Measurements from ENCODE around the gene FMNL2. TPM values are rescaled to one million over a fixed set of nuclear protein-coding genes. Genes with fewer than 3 reads are reported as not detected.

FMNL2 gene
- total RNA-seq, 1 donor from 2014 or later, result 34.3 TPM

GRCh38 chr2:152326710-152327109 is 8.3 kb upstream of the FMNL2 start:
- FAIRE-seq, result no peak
- peaks cover 6% of the 10 kb centered on the region for H3K27me3 Mint-ChIP-seq (ENCODE audit: low read depth, unreplicated experiment)

GRCh38 chr2:152328013-152328412 is 7.0 kb upstream of the FMNL2 start:
- H3K36me3 Mint-ChIP-seq (ENCODE audit: low read depth, unreplicated experiment), result no peaks in the 10 kb centered on the region
- Histone ChIP-seq H4K20me1 (ENCODE audit: insufficient read depth, low read length) (no peaks in the 10 kb centered on the region), H3K9ac (ENCODE audit: low read length) (no peak overlapping the region), H3K79me2 (ENCODE audit: insufficient read depth, low read length) (no peaks in the 10 kb centered on the region), H3K27ac (ENCODE audit: low read depth, low read length) (no peak overlapping the region), H2AFZ (ENCODE audit: low read depth, low read length) (no peak overlapping the region), H3K36me3 (ENCODE audit: insufficient read depth, low read length) (no peaks in the 10 kb centered on the region), H3K27me3 (ENCODE audit: insufficient read depth, low read length) (no peaks in the 10 kb centered on the region), H3K4me1 (ENCODE audit: insufficient read depth, low read length) (no peaks in the 10 kb centered on the region), H3K4me2 (ENCODE audit: low read length) (no peak overlapping the region), H3K4me3 (ENCODE audit: insufficient read depth, low read depth, low read length) (no peak overlapping the region), H3K9me3 (ENCODE audit: insufficient read depth, low read depth, low read length) (no peaks in the 10 kb centered on the region)
- H3K4me1 Mint-ChIP-seq (ENCODE audit: low read depth, unreplicated experiment), result no peaks in the 10 kb centered on the region
- no peak overlapping the region for H3K27ac Mint-ChIP-seq (ENCODE audit: unreplicated experiment)
- no peaks in the 10 kb centered on the region for H3K9me3 Mint-ChIP-seq (ENCODE audit: unreplicated experiment)
- DNase-seq (ENCODE audit: low read depth), result no peak
- no peak overlapping the region for H3K4me3 Mint-ChIP-seq (ENCODE audit: unreplicated experiment)
- FAIRE-seq, result no peak
- TF ChIP-seq CTCF (IDR thresholded peaks at IDR 0.05; ENCODE audit: insufficient read depth, low read depth, low read length) (no peak), EZH2 (IDR thresholded peaks at IDR 0.05; ENCODE audit: insufficient read depth, low read length) (no peak)
- peaks cover 4% of the 10 kb centered on the region for H3K27me3 Mint-ChIP-seq (ENCODE audit: low read depth, unreplicated experiment)

More at GRCh38 chr2:152326710-152327109, 8.3 kb upstream of the FMNL2 start:
- no peaks in the 10 kb centered on the region for H3K36me3 ChIP-seq (ENCODE audit: insufficient read depth, low read length)
- DNase-seq (ENCODE audit: low read depth), result no peak
- no peak overlapping the region for H3K27ac ChIP-seq (ENCODE audit: low read depth, low read length)
- H2AFZ ChIP-seq (ENCODE audit: low read depth, low read length), result no peak overlapping the region
- Mint-ChIP-seq H3K36me3 (ENCODE audit: low read depth, unreplicated experiment) (no peaks in the 10 kb centered on the region), H3K4me3 (ENCODE audit: unreplicated experiment) (no peak overlapping the region), H3K9me3 (ENCODE audit: unreplicated experiment) (no peaks in the 10 kb centered on the region), H3K27ac (ENCODE audit: unreplicated experiment) (no peak overlapping the region), H3K4me1 (ENCODE audit: low read depth, unreplicated experiment) (peaks cover 4% of the 10 kb centered on the region)
- H3K9me3 ChIP-seq (ENCODE audit: insufficient read depth, low read depth, low read length), result no peaks in the 10 kb centered on the region
- H3K9ac ChIP-seq (ENCODE audit: low read length), result no peak overlapping the region
- H3K4me1 ChIP-seq (ENCODE audit: insufficient read depth, low read length), result no peaks in the 10 kb centered on the region
- H3K27me3 ChIP-seq (ENCODE audit: insufficient read depth, low read length), result no peaks in the 10 kb centered on the region
- no peak overlapping the region for H3K4me3 ChIP-seq (ENCODE audit: insufficient read depth, low read depth, low read length)
- no peak overlapping the region for H3K4me2 ChIP-seq (ENCODE audit: low read length)
- no peaks in the 10 kb centered on the region for H4K20me1 ChIP-seq (ENCODE audit: insufficient read depth, low read length)
- no peak for TF ChIP-seq CTCF (IDR thresholded peaks at IDR 0.05; ENCODE audit: insufficient read depth, low read depth, low read length)
- TF ChIP-seq EZH2 (IDR thresholded peaks at IDR 0.05; ENCODE audit: insufficient read depth, low read length), result no peak
- H3K79me2 ChIP-seq (ENCODE audit: insufficient read depth, low read length), result no peaks in the 10 kb centered on the region

GRCh38 chr2:152330235-152330866 is 4.6 kb upstream of the FMNL2 start:
- FAIRE-seq (no peak), DNase-seq (ENCODE audit: low read depth) (no peak)
- no peak overlapping the region for H3K27ac Mint-ChIP-seq (ENCODE audit: unreplicated experiment)

More at GRCh38 chr2:152330235-152330866, 4.6 kb upstream of the FMNL2 start:
- Mint-ChIP-seq H3K27me3 (ENCODE audit: low read depth, unreplicated experiment) (peaks cover 4% of the 10 kb centered on the region), H3K4me3 (ENCODE audit: unreplicated experiment) (no peak overlapping the region), H3K4me1 (ENCODE audit: low read depth, unreplicated experiment) (no peaks in the 10 kb centered on the region), H3K36me3 (ENCODE audit: low read depth, unreplicated experiment) (no peaks in the 10 kb centered on the region), H3K9me3 (ENCODE audit: unreplicated experiment) (no peaks in the 10 kb centered on the region)
- Histone ChIP-seq H3K27ac (ENCODE audit: low read depth, low read length) (no peak overlapping the region), H3K4me3 (ENCODE audit: insufficient read depth, low read depth, low read length) (no peak overlapping the region), H3K4me2 (ENCODE audit: low read length) (no peak overlapping the region), H3K79me2 (ENCODE audit: insufficient read depth, low read length) (peaks cover 1% of the 10 kb centered on the region), H3K4me1 (ENCODE audit: insufficient read depth, low read length) (no peaks in the 10 kb centered on the region), H3K27me3 (ENCODE audit: insufficient read depth, low read length) (no peaks in the 10 kb centered on the region), H3K9me3 (ENCODE audit: insufficient read depth, low read depth, low read length) (no peaks in the 10 kb centered on the region), H2AFZ (ENCODE audit: low read depth, low read length) (no peak overlapping the region), H4K20me1 (ENCODE audit: insufficient read depth, low read length) (no peaks in the 10 kb centered on the region), H3K36me3 (ENCODE audit: insufficient read depth, low read length) (no peaks in the 10 kb centered on the region), H3K9ac (ENCODE audit: low read length) (no peak overlapping the region)
- TF ChIP-seq CTCF (IDR thresholded peaks at IDR 0.05; ENCODE audit: insufficient read depth, low read depth, low read length) (no peak), EZH2 (IDR thresholded peaks at IDR 0.05; ENCODE audit: insufficient read depth, low read length) (no peak)

Data from astrocyte (in vitro differentiated cells and primary cell).